Mesenchymal stem cell (in vitro differentiated cells and primary cell): Measurements from ENCODE around the gene RERE.
A peak's percentile ranks its signal among the peaks of the same experiment; 100 is the strongest.

Source experiments
- DNase-seq: peaks from one replicate; pipeline ENCODE4 v3.0.0-alpha.2; 2013
- H2AFZ ChIP-seq: one replicate; pipeline ENCODE4 v1.6.1; 2013; ENCODE audit warnings: low read depth, mild to moderate bottlenecking, control low read depth, inconsistent platforms, low read length, moderate library complexity
- H2AK5ac ChIP-seq: 2 replicates; pipeline ENCODE4 v1.6.1; 2013; ENCODE audit warnings: low read length, moderate library complexity, mild to moderate bottlenecking, inconsistent platforms; ENCODE audit not compliant: severe bottlenecking
- H2BK120ac ChIP-seq: one replicate; pipeline ENCODE4 v1.6.1; 2013; ENCODE audit warnings: low read depth, mild to moderate bottlenecking, inconsistent platforms, low read length, moderate library complexity
- H2BK12ac ChIP-seq, 2 experiments: one replicate each; pipeline ENCODE4 v1.6.1; 2013; ENCODE audit warnings: inconsistent platforms in 2 of 2, low read length in 2 of 2, mild to moderate bottlenecking in 2 of 2, moderate library complexity in 2 of 2, control low read depth in 1 of 2
- H2BK15ac ChIP-seq: one replicate; pipeline ENCODE4 v1.6.1; 2013; ENCODE audit warnings: mild to moderate bottlenecking, low read depth, inconsistent platforms; ENCODE audit not compliant: poor library complexity, severe bottlenecking
- H2BK5ac ChIP-seq: 2 replicates; pipeline ENCODE4 v1.6.1; 2013; ENCODE audit warnings: low read depth, mild to moderate bottlenecking, low read length, control low read depth, inconsistent platforms; ENCODE audit not compliant: poor library complexity, severe bottlenecking
- H3K14ac ChIP-seq, 2 experiments: one replicate each; pipeline ENCODE4 v1.6.1; 2013; ENCODE audit warnings: inconsistent platforms in 2 of 2, low read length in 2 of 2, control low read depth in 1 of 2, mild to moderate bottlenecking in 1 of 2, moderate library complexity in 1 of 2
- H3K18ac ChIP-seq, 2 experiments: one replicate each; pipeline ENCODE4 v1.6.1; 2013; ENCODE audit warnings: inconsistent platforms in 2 of 2, low read length in 2 of 2, control low read depth in 1 of 2, low read depth in 1 of 2, mild to moderate bottlenecking in 1 of 2
- H3K23ac ChIP-seq, 2 experiments: one replicate each; pipeline ENCODE4 v1.6.1; 2013; ENCODE audit warnings: inconsistent platforms in 2 of 2, low read length in 2 of 2, mild to moderate bottlenecking in 2 of 2, moderate library complexity in 2 of 2, control low read depth in 1 of 2
- H3K27ac ChIP-seq: 2 replicates; pipeline ENCODE4 v1.5.1; 2013; ENCODE audit warnings: mild to moderate bottlenecking, moderate library complexity, low read length, control low read depth, inconsistent platforms; ENCODE audit not compliant: poor library complexity, severe bottlenecking
- H3K27me3 ChIP-seq, 2 experiments: 2 replicates each; pipeline versions ENCODE4 v1.6.1 to v1.7.0; 2013; ENCODE audit warnings: low read length in 2 of 2, mild to moderate bottlenecking in 2 of 2, moderate library complexity in 2 of 2, control low read depth in 1 of 2, inconsistent platforms in 1 of 2; ENCODE audit not compliant: control insufficient read depth in 1 of 2, insufficient read depth in 1 of 2
- H3K36me3 ChIP-seq, 2 experiments: 2 replicates each; pipeline versions ENCODE4 v1.6.1 to v1.7.0; 2013; ENCODE audit warnings: low read length in 2 of 2, control low read depth in 1 of 2, inconsistent platforms in 1 of 2, low read depth in 1 of 2, mild to moderate bottlenecking in 1 of 2; ENCODE audit not compliant: insufficient read depth in 2 of 2, control insufficient read depth in 1 of 2
- H3K4ac ChIP-seq, 2 experiments: one replicate each; pipeline ENCODE4 v1.6.1; 2013; ENCODE audit warnings: inconsistent platforms in 2 of 2, low read length in 2 of 2, mild to moderate bottlenecking in 2 of 2, moderate library complexity in 2 of 2, control low read depth in 1 of 2, low read depth in 1 of 2
- H3K4me1 ChIP-seq: 2 replicates; pipeline ENCODE4 v1.6.1; 2013; ENCODE audit warnings: low read depth, low read length, control low read depth; ENCODE audit not compliant: control insufficient read depth, insufficient read depth
- H3K4me2 ChIP-seq: 2 replicates; pipeline ENCODE4 v1.6.1; 2013; ENCODE audit warnings: low read length, mild to moderate bottlenecking, inconsistent platforms; ENCODE audit not compliant: poor library complexity, severe bottlenecking
- H3K4me3 ChIP-seq, 2 experiments: 2 replicates each; pipeline versions ENCODE4 v1.5.1 to v1.7.0; 2013; ENCODE audit warnings: low read length in 2 of 2, mild to moderate bottlenecking in 2 of 2, control low read depth in 1 of 2, low read depth in 1 of 2; ENCODE audit not compliant: insufficient read depth in 1 of 2
- H3K79me1 ChIP-seq: replicated peaks from 2 replicates; pipeline ENCODE4 v1.6.1; 2013; ENCODE audit warnings: mild to moderate bottlenecking, control low read depth, low read length, inconsistent platforms; ENCODE audit not compliant: poor library complexity, severe bottlenecking
- H3K9ac ChIP-seq: 2 replicates; pipeline ENCODE4 v1.7.0; 2013; ENCODE audit warnings: mild to moderate bottlenecking, low read length, moderate library complexity
- H3K9me3 ChIP-seq: 2 replicates; pipeline ENCODE4 v1.7.0; 2013; ENCODE audit warnings: mild to moderate bottlenecking, low read length; ENCODE audit not compliant: control insufficient read depth
- H4K8ac ChIP-seq: one replicate; pipeline ENCODE4 v1.6.1; 2013; ENCODE audit warnings: inconsistent platforms, mild to moderate bottlenecking, low read length, moderate library complexity
- H4K91ac ChIP-seq: one replicate; pipeline ENCODE4 v1.6.1; 2013; ENCODE audit warnings: mild to moderate bottlenecking, low read length, inconsistent platforms
- WGBS: methylation state at CpG from one replicate; pipeline ENCODE4 v1.1.7; 2013; ENCODE audit warnings: mixed read lengths; 5-methylcytosine and 5-hydroxymethylcytosine counted together

Gene RERE

GRCh38 chr1:8314346-8315280 lies 502.8 kb downstream of the RERE start:
- 46% methylated on average over 21 of the region's 21 CpGs for WGBS
- Histone ChIP-seq H3K9ac (peak overlapping the region; percentile 43), H3K36me3 (no peaks in the 10 kb centered on the region), H2AK5ac (no peak overlapping the region), H2BK5ac (no peak overlapping the region), H3K23ac (peak overlapping the region in 1 of 2 experiments; percentile 48), H3K14ac (peak overlapping the region in 1 of 2 experiments; percentile 53), H3K27me3 (peaks cover 8 to 11% of the 10 kb centered on the region in 2 experiments), H3K9me3 (no peaks in the 10 kb centered on the region), H2BK12ac (peak overlapping the region; percentile 57 to 96), H3K4ac (peak overlapping the region; percentile 28 to 93), H4K91ac (peak overlapping the region; percentile 66), H2AFZ (peak overlapping the region; percentile 39), H3K27ac (no peak overlapping the region), H3K18ac (peak overlapping the region; percentile 23 to 95), H2BK15ac (peak overlapping the region; percentile 62), H3K4me2 (no peak overlapping the region), H4K8ac (peak overlapping the region; percentile 71), H3K4me1 (peaks cover 16% of the 10 kb centered on the region), H2BK120ac (no peak overlapping the region), H3K79me1 (no peaks in the 10 kb centered on the region), H3K4me3 (no peak overlapping the region)
- DNase-seq: peak; percentile 78

- H2BK5ac ChIP-seq: no peak overlapping the region
- H2BK120ac ChIP-seq: no peak overlapping the region
- no peaks in the 10 kb centered on the region for H3K79me1 ChIP-seq
- H3K27ac ChIP-seq: no peak overlapping the region
- no peak overlapping the region for H2AFZ ChIP-seq
- no peak overlapping the region for H4K8ac ChIP-seq
- H3K27me3 ChIP-seq: peaks cover 8 to 11% of the 10 kb centered on the region in 2 experiments
- H3K9ac ChIP-seq: no peak overlapping the region
- no peak overlapping the region for H3K4me2 ChIP-seq
- H3K4me1 ChIP-seq: peaks cover 13% of the 10 kb centered on the region
- H3K36me3 ChIP-seq: no peaks in the 10 kb centered on the region
- H3K4ac ChIP-seq: no peak overlapping the region
- H3K14ac ChIP-seq: no peak overlapping the region
- no peak overlapping the region for H3K4me3 ChIP-seq
- H3K9me3 ChIP-seq: no peaks in the 10 kb centered on the region
- H2BK15ac ChIP-seq: no peak overlapping the region
- peak overlapping the region in 1 of 2 experiments; percentile 54 for H3K18ac ChIP-seq
- peak overlapping the region; percentile 70 to 74 for H2BK12ac ChIP-seq
- 96% methylated on average over 6 of the region's 6 CpGs for WGBS
- H3K23ac ChIP-seq: no peak overlapping the region
- no peak overlapping the region for H4K91ac ChIP-seq
- H2AK5ac ChIP-seq: no peak overlapping the region
- DNase-seq: no peak
Observed at GRCh38 chr1:8313231-8313630, 504.2 kb downstream of the RERE start.

- Histone ChIP-seq H3K23ac (no peak overlapping the region), H3K27ac (no peak overlapping the region), H3K4ac (no peak overlapping the region), H2BK15ac (no peak overlapping the region), H3K14ac (no peak overlapping the region), H3K9me3 (no peaks in the 10 kb centered on the region), H2BK12ac (peak overlapping the region in 1 of 2 experiments; percentile 74), H2AK5ac (no peak overlapping the region), H2BK5ac (no peak overlapping the region), H3K4me2 (no peak overlapping the region), H3K4me3 (no peak overlapping the region), H2AFZ (no peak overlapping the region), H4K91ac (no peak overlapping the region), H3K79me1 (no peaks in the 10 kb centered on the region), H3K4me1 (peaks cover 7% of the 10 kb centered on the region), H3K9ac (no peak overlapping the region), H3K36me3 (no peaks in the 10 kb centered on the region), H4K8ac (peak overlapping the region; percentile 23), H3K27me3 (peaks cover 8 to 11% of the 10 kb centered on the region in 2 experiments), H2BK120ac (no peak overlapping the region), H3K18ac (peak overlapping the region in 1 of 2 experiments; percentile 54)
- WGBS: 96% methylated on average over 17 of the region's 17 CpGs
- no peak for DNase-seq
Observed at GRCh38 chr1:8312235-8313218, 504.9 kb downstream of the RERE start.
